ENCODE results near the gene WTIP. TPM values are rescaled to one million over a fixed set of nuclear protein-coding genes. Genes with fewer than 3 reads are reported as not detected.

WTIP gene
- total RNA-seq, 1 experiment from 2014 or later: 73.6 TPM

DNA sequence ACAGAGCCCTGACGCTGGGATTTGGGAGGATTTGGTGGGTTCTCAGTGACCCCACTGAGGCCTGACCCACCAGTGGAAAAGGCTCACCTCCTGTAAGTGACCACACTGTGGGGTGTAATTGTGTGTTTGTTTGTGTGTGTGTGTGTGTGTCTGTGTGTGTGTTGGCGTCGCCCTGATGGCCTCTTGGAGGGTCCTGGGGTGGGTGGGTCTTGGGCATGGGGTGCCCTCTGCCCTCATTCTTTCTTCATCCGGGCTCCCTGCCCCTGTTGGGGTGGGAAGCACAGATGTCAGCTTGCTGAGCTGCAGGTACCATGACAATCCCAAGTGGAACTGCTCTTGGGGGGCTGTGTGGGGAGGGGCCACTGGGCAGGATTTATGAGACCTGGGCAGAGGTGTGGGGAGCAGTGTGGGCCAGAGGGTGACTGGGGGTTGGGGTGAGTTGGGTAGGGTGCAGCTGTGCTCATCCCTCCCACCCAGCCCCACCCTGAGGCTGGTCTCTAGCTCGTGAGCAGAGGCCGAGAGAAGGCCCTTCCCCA lies 22.8 kb downstream of the WTIP start:
- BruUV-seq (replicated peaks): no TSS peak
- ATAC-seq: no peak
- no peak for DNase-seq (ENCODE audit: low read depth, low spot score)
- POLR2A ChIA-PET: no interaction called here
- in situ Hi-C loops (cut with HindIII; ENCODE audit: low pct_unique_long_range_greater_than_20kb, low sequenced_read_pairs): no loop called here
- CTCF ChIA-PET: no interaction called here
- TF ChIP-seq, protein P1, sequence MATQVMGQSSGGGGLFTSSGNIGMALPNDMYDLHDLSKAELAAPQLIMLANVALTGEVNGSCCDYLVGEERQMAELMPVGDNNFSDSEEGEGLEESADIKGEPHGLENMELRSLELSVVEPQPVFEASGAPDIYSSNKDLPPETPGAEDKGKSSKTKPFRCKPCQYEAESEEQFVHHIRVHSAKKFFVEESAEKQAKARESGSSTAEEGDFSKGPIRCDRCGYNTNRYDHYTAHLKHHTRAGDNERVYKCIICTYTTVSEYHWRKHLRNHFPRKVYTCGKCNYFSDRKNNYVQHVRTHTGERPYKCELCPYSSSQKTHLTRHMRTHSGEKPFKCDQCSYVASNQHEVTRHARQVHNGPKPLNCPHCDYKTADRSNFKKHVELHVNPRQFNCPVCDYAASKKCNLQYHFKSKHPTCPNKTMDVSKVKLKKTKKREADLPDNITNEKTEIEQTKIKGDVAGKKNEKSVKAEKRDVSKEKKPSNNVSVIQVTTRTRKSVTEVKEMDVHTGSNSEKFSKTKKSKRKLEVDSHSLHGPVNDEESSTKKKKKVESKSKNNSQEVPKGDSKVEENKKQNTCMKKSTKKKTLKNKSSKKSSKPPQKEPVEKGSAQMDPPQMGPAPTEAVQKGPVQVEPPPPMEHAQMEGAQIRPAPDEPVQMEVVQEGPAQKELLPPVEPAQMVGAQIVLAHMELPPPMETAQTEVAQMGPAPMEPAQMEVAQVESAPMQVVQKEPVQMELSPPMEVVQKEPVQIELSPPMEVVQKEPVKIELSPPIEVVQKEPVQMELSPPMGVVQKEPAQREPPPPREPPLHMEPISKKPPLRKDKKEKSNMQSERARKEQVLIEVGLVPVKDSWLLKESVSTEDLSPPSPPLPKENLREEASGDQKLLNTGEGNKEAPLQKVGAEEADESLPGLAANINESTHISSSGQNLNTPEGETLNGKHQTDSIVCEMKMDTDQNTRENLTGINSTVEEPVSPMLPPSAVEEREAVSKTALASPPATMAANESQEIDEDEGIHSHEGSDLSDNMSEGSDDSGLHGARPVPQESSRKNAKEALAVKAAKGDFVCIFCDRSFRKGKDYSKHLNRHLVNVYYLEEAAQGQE (IDR thresholded peaks at IDR 0.05; ENCODE audit: insufficient read depth in 1 of 2, low read depth in 2 of 2, low read length in 1 of 2): no peak
- no peak for TF ChIP-seq TCF7L2 (IDR thresholded peaks at IDR 0.05; ENCODE audit: low read depth, low read length)
- TF ChIP-seq, protein P2, sequence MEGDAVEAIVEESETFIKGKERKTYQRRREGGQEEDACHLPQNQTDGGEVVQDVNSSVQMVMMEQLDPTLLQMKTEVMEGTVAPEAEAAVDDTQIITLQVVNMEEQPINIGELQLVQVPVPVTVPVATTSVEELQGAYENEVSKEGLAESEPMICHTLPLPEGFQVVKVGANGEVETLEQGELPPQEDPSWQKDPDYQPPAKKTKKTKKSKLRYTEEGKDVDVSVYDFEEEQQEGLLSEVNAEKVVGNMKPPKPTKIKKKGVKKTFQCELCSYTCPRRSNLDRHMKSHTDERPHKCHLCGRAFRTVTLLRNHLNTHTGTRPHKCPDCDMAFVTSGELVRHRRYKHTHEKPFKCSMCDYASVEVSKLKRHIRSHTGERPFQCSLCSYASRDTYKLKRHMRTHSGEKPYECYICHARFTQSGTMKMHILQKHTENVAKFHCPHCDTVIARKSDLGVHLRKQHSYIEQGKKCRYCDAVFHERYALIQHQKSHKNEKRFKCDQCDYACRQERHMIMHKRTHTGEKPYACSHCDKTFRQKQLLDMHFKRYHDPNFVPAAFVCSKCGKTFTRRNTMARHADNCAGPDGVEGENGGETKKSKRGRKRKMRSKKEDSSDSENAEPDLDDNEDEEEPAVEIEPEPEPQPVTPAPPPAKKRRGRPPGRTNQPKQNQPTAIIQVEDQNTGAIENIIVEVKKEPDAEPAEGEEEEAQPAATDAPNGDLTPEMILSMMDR (IDR thresholded peaks at IDR 0.05): no peak
- TF ChIP-seq POLR2AphosphoS5 (IDR thresholded peaks at IDR 0.05; ENCODE audit: low read depth, low read length): no peak
- no peak for TF ChIP-seq SIN3A (IDR thresholded peaks at IDR 0.05; ENCODE audit: borderline replicate concordance, insufficient read depth, low read depth, low read length)
- intact Hi-C loops (cut with micrococcal nuclease; ENCODE audit: unreplicated experiment): no loop called here
- Histone ChIP-seq H3K27ac (ENCODE audit: low read length) (no peak overlapping the region), H3K36me3 (ENCODE audit: control insufficient read depth, insufficient read depth, low read length) (no peaks in the 10 kb centered on the region), H3K9me3 (ENCODE audit: control insufficient read depth, insufficient read depth, low read depth, low read length) (no peaks in the 10 kb centered on the region), H3K27me3 (ENCODE audit: control insufficient read depth, insufficient read depth, low read length) (no peaks in the 10 kb centered on the region), H3K4me1 (ENCODE audit: control insufficient read depth, insufficient read depth, low read length) (peaks cover 21% of the 10 kb centered on the region), H3K4me3 (ENCODE audit: low read depth in 2 of 2, low read length in 2 of 2) (no peak overlapping the region)

DNA sequence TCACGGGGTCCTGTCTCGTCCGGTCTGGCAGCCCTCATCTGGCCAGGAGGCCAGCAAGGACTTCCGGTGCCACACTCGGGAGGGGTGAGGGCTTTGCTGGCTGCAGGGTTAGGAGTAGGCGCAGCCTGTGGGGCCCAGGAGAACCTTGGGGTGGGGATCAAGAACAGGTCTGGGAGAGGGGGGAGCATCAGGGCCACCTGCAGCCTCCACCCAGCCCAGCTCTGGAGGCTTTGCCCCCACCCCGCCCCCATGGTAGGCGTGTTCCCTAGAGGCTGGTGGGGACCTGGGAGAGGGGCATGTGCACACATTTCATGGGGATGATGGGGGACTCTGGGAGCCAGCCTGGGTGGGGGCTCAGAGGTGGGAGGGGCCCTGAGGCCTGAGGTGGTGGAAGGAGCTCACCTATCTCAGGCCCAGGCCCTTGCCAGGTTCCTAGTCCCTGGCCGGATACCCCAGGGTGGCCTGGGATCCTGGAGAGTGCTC lies 23.3 kb downstream of the WTIP start:
- peaks cover 16% of the 10 kb centered on the region for H3K4me1 ChIP-seq (ENCODE audit: control insufficient read depth, insufficient read depth, low read length)
- H3K9me3 ChIP-seq (ENCODE audit: control insufficient read depth, insufficient read depth, low read depth, low read length): no peaks in the 10 kb centered on the region
- no TSS peak for BruUV-seq (replicated peaks)
- no peak overlapping the region for H3K27ac ChIP-seq (ENCODE audit: low read length)
- CTCF ChIA-PET: no interaction called here
- TF ChIP-seq TCF7L2 (IDR thresholded peaks at IDR 0.05; ENCODE audit: low read depth, low read length) (no peak), POLR2AphosphoS5 (IDR thresholded peaks at IDR 0.05; ENCODE audit: low read depth, low read length) (no peak), SIN3A (IDR thresholded peaks at IDR 0.05; ENCODE audit: borderline replicate concordance, insufficient read depth, low read depth, low read length) (no peak)
- TF ChIP-seq, protein P1 (IDR thresholded peaks at IDR 0.05; ENCODE audit: insufficient read depth in 1 of 2, low read depth in 2 of 2, low read length in 1 of 2): no peak
- TF ChIP-seq, protein P2 (IDR thresholded peaks at IDR 0.05): no peak
- ATAC-seq (no peak), DNase-seq (ENCODE audit: low read depth, low spot score) (no peak)
- intact Hi-C loops (cut with micrococcal nuclease; ENCODE audit: unreplicated experiment): no loop called here
- POLR2A ChIA-PET: no interaction called here
- H3K27me3 ChIP-seq (ENCODE audit: control insufficient read depth, insufficient read depth, low read length): no peaks in the 10 kb centered on the region
- no peaks in the 10 kb centered on the region for H3K36me3 ChIP-seq (ENCODE audit: control insufficient read depth, insufficient read depth, low read length)
- H3K4me3 ChIP-seq (ENCODE audit: low read depth in 2 of 2, low read length in 2 of 2): no peak overlapping the region
- in situ Hi-C loops (cut with HindIII; ENCODE audit: low pct_unique_long_range_greater_than_20kb, low sequenced_read_pairs): no loop called here
